ENCODE measurements around the gene CDC5L. TPM values are rescaled to one million over a fixed set of nuclear protein-coding genes. Genes with fewer than 3 reads are reported as not detected.

CDC5L gene
- total and polyA plus RNA-seq, 2 experiments from 2014 or later, result 27.0 to 32.5 TPM

DNA sequence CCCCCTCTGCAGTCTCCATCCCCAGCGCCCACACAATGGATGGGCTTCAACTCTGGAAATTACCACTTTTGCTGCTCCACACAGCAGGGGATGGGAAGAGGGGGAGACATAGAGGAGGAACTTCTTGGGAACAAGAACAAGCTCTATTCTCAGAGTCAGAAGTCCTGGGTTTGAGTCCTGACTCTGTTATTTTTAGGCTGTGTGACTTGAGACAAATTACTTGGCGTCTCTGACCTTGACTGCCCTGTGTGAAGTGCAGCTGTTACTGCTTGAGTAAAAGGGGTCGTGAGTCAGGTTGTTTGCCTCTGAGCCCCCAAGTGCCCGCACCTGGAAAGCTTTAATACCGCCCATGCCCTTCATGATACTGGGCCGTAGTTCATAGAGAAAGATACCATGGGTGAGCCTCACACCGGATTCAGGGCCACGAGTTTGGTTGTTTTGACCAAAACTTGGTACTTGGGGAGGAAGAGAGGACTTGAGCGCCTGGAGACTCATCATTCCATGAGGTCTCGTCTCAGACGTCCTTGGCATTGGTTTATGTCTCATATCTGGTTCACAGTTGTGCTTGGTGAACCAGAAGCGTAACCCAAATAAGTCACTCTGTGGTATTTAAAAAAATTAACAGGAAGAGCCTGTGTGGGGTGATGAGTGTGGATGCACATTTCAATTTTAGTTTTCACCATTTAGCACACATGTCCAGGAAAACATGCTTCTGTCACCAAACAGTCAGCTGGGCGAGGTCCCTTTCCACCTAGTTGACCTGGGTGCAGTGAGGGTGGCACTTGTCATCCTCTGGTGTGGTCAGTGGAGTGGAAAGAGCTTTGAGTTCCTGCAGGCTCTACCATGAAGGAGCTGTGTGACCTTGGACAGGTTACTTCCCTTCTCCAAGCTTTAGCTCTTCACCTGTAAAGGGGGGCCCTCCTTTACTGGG lies 75.6 kb downstream of the CDC5L start:
- H3K27me3 ChIP-seq (ENCODE audit: insufficient read depth), result no peaks in the 10 kb centered on the region
- no peaks in the 10 kb centered on the region for H3K79me2 ChIP-seq (replicated peaks; ENCODE audit: insufficient read depth)
- H3K27ac Mint-ChIP-seq, result no peak overlapping the region
- H3K4me3 ChIP-seq, result no peak overlapping the region
- no peak for ATAC-seq
- H3K27ac ChIP-seq (ENCODE audit: low read depth), result no peak overlapping the region
- H3K4me1 ChIP-seq (ENCODE audit: insufficient read depth), result no peaks in the 10 kb centered on the region
- H4K20me1 ChIP-seq (replicated peaks; ENCODE audit: insufficient read depth), result no peaks in the 10 kb centered on the region
- TF ChIP-seq ZNF331 (CRISPR knock-in tag; IDR thresholded peaks at IDR 0.05; ENCODE audit: low read depth) (no peak), NANOG (IDR thresholded peaks at IDR 0.05; ENCODE audit: borderline replicate concordance) (no peak), REST (IDR thresholded peaks at IDR 0.05; ENCODE audit: unreplicated experiment) (no peak), CTCF (conservative IDR thresholded peaks at IDR 0.05; ENCODE audit: low read depth in 2 of 2) (no peak)
- no peak overlapping the region for H2AFZ ChIP-seq
- no peaks in the 10 kb centered on the region for H3K36me3 ChIP-seq (ENCODE audit: insufficient read depth)
- H3K4me1 Mint-ChIP-seq, result peaks cover 9% of the 10 kb centered on the region
- H3K9me3 Mint-ChIP-seq, result no peaks in the 10 kb centered on the region
- H3K4me2 ChIP-seq, result no peak overlapping the region
- no peaks in the 10 kb centered on the region for H3F3A ChIP-seq (replicated peaks; ENCODE audit: low read depth)
- H3K4me3 Mint-ChIP-seq, result no peak overlapping the region
- no peaks in the 10 kb centered on the region; the same call in 2 of the 3 replicates for H3K36me3 Mint-ChIP-seq (ENCODE audit: low read depth)
- no peak for DNase-seq (ENCODE audit: low spot score)
- peaks cover 2% of the 10 kb centered on the region for H3K27me3 Mint-ChIP-seq (ENCODE audit: insufficient read depth, low read depth, poor library complexity)
- H3K9me2 ChIP-seq (ENCODE audit: insufficient read depth), result no peaks in the 10 kb centered on the region

DNA sequence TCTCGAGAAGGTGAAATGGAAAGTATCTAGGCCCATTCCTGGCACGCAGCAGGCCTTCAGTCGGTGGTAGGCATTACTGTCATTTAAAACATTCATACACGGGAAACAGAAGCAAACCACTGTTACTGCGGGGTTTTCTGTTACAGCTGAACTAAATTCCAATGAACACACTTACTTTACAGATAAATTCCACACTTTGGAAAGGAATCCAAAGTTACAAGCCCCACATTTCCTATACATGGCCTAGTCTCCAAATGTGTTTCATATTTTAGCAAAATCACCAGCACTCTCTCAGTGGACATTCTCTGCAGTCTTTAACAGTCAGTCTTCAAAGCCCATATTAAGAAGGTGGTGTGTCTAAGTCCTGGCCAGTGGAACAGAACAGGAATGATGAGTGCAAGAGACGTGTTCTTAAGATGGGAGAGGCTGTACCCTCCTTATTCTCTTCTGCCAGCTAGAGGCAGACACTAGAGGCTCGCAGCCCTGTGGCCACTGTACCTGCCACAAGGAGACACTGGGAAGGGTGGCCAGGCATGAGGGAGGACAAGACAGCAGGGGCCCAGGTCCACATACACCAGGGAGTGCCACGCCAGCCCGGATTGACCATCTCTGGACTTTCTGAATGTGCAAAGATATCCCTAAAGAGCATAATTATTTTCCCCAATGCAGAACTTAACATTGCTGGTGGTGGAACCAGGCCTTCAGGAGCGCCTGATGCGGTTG lies 76.4 kb downstream of the CDC5L start:
- no peak overlapping the region for H3K27ac Mint-ChIP-seq
- Histone ChIP-seq H3K27ac (ENCODE audit: low read depth) (no peak overlapping the region), H2AFZ (no peak overlapping the region), H4K20me1 (replicated peaks; ENCODE audit: insufficient read depth) (no peaks in the 10 kb centered on the region), H3K4me1 (ENCODE audit: insufficient read depth) (no peaks in the 10 kb centered on the region), H3K4me2 (no peak overlapping the region), H3F3A (replicated peaks; ENCODE audit: low read depth) (no peaks in the 10 kb centered on the region), H3K79me2 (replicated peaks; ENCODE audit: insufficient read depth) (no peaks in the 10 kb centered on the region), H3K4me3 (no peak overlapping the region), H3K9me2 (ENCODE audit: insufficient read depth) (no peaks in the 10 kb centered on the region), H3K36me3 (ENCODE audit: insufficient read depth) (no peaks in the 10 kb centered on the region), H3K27me3 (ENCODE audit: insufficient read depth) (no peaks in the 10 kb centered on the region)
- H3K4me1 Mint-ChIP-seq, result peaks cover 9% of the 10 kb centered on the region
- ATAC-seq (no peak), DNase-seq (ENCODE audit: low spot score) (no peak)
- H3K36me3 Mint-ChIP-seq (ENCODE audit: low read depth), result no peaks in the 10 kb centered on the region; the same call in 2 of the 3 replicates
- no peaks in the 10 kb centered on the region for H3K9me3 Mint-ChIP-seq
- no peak overlapping the region for H3K4me3 Mint-ChIP-seq
- peaks cover 1% of the 10 kb centered on the region for H3K27me3 Mint-ChIP-seq (ENCODE audit: insufficient read depth, low read depth, poor library complexity)
- TF ChIP-seq STAT1 (IDR thresholded peaks at IDR 0.05; ENCODE audit: unreplicated experiment) (no peak), EZH2phosphoT487 (IDR thresholded peaks at IDR 0.05; ENCODE audit: unreplicated experiment) (no peak), ZNF114 (CRISPR knock-in tag; IDR thresholded peaks at IDR 0.05) (no peak), NANOG (IDR thresholded peaks at IDR 0.05; ENCODE audit: borderline replicate concordance) (no peak), CREB1 (CRISPR knock-in tag; IDR thresholded peaks at IDR 0.05; ENCODE audit: low read depth) (no peak), JUNB (IDR thresholded peaks at IDR 0.05; ENCODE audit: unreplicated experiment) (no peak), POLR2AphosphoS5 (IDR thresholded peaks at IDR 0.05; ENCODE audit: low read depth) (no peak)

Measured in GM23338 (cell line).